Chondrocyte (in vitro differentiated cells): ENCODE results near the gene RASSF1. TPM values are rescaled to one million over a fixed set of nuclear protein-coding genes. Genes with fewer than 3 reads are reported as not detected.
A peak's percentile ranks its signal among the peaks of the same experiment; 100 is the strongest.

ENCODE experiments used
- DNase-seq: peaks from one replicate; pipeline ENCODE4 v3.0.0; 2021; ENCODE audit warnings: mixed read lengths, low spot score
- H3K27ac Mint-ChIP-seq: one replicate; pipeline ENCODE4 v1.8.0; 2021; ENCODE audit warnings: mild to moderate bottlenecking, moderate library complexity, mixed read lengths; ENCODE audit not compliant: unreplicated experiment
- H3K27me3 Mint-ChIP-seq: 2 replicates; pipeline ENCODE4 v1.8.0; 2021; ENCODE audit warnings: low read depth, mixed read lengths
- H3K36me3 Mint-ChIP-seq: 2 replicates; pipeline ENCODE4 v1.8.0; 2021; ENCODE audit warnings: low read depth, mixed read lengths
- H3K4me1 Mint-ChIP-seq: 2 replicates; pipeline ENCODE4 v1.8.0; 2021; ENCODE audit warnings: low read depth, mild to moderate bottlenecking, mixed read lengths
- H3K4me3 Mint-ChIP-seq: one replicate; pipeline ENCODE4 v1.8.0; 2021; ENCODE audit warnings: mild to moderate bottlenecking, moderate library complexity, mixed read lengths; ENCODE audit not compliant: unreplicated experiment
- H3K9me3 Mint-ChIP-seq: 2 replicates; pipeline ENCODE4 v1.8.0; 2021; ENCODE audit warnings: low read depth, mixed read lengths
- CTCF ChIP-seq: fragments of 200-600 bp; sonication (generic); IDR thresholded peaks from 2 replicates; pipeline ENCODE4 v1.5.0; 2021; ENCODE audit warnings: antibody characterized with exemption, mild to moderate bottlenecking, moderate library complexity
- total RNA-seq: library from RNA; stranded (reverse); gene quantifications from 3 replicates; pipeline ENCODE4 v1.2.1, GENCODE V29; 2021

The RASSF1 gene
- total RNA-seq, 1 donor from 2014 or later: 21.8 TPM

GRCh38 chr3:50357481-50357880 lies 16.8 kb upstream of the RASSF1 start:
- H3K4me1 Mint-ChIP-seq: peaks cover 43% of the 10 kb centered on the region
- DNase-seq: no peak
- peak overlapping the region; percentile 15 for H3K27ac Mint-ChIP-seq
- TF ChIP-seq CTCF: no peak
- H3K4me3 Mint-ChIP-seq: peak overlapping the region; percentile 93
- no peaks in the 10 kb centered on the region for H3K9me3 Mint-ChIP-seq
- H3K36me3 Mint-ChIP-seq: peaks cover 8% of the 10 kb centered on the region
- no peaks in the 10 kb centered on the region for H3K27me3 Mint-ChIP-seq

GRCh38 chr3:50356553-50356952 lies 15.9 kb upstream of the RASSF1 start:
- DNase-seq: no peak
- H3K27me3 Mint-ChIP-seq: no peaks in the 10 kb centered on the region
- H3K4me1 Mint-ChIP-seq: peaks cover 49% of the 10 kb centered on the region

GRCh38 chr3:50355829-50356552 lies 15.4 kb upstream of the RASSF1 start:
- DNase-seq: no peak
- Mint-ChIP-seq H3K36me3 (peaks cover 8% of the 10 kb centered on the region), H3K4me3 (peak overlapping the region; percentile 93), H3K9me3 (no peaks in the 10 kb centered on the region), H3K27me3 (no peaks in the 10 kb centered on the region), H3K4me1 (peaks cover 54% of the 10 kb centered on the region), H3K27ac (peak overlapping the region; percentile 17)
- TF ChIP-seq CTCF: no peak

More at GRCh38 chr3:50356553-50356952, 15.9 kb upstream of the RASSF1 start:
- peak overlapping the region; percentile 93 for H3K4me3 Mint-ChIP-seq
- peak overlapping the region; percentile 15 for H3K27ac Mint-ChIP-seq
- H3K36me3 Mint-ChIP-seq: peaks cover 8% of the 10 kb centered on the region
- no peaks in the 10 kb centered on the region for H3K9me3 Mint-ChIP-seq
- TF ChIP-seq CTCF: no peak

GRCh38 chr3:50354850-50355249 lies 14.2 kb upstream of the RASSF1 start:
- no peaks in the 10 kb centered on the region for H3K27me3 Mint-ChIP-seq
- TF ChIP-seq CTCF: no peak
- no peak overlapping the region for H3K4me3 Mint-ChIP-seq
- H3K27ac Mint-ChIP-seq: peak overlapping the region; percentile 5
- H3K9me3 Mint-ChIP-seq: no peaks in the 10 kb centered on the region
- DNase-seq: no peak
- peaks cover 59% of the 10 kb centered on the region for H3K4me1 Mint-ChIP-seq
- H3K36me3 Mint-ChIP-seq: peaks cover 8% of the 10 kb centered on the region

- Mint-ChIP-seq H3K27ac (peak overlapping the region; percentile 59), H3K9me3 (no peaks in the 10 kb centered on the region), H3K4me1 (peaks cover 59% of the 10 kb centered on the region), H3K4me3 (no peak overlapping the region), H3K36me3 (peaks cover 8% of the 10 kb centered on the region), H3K27me3 (no peaks in the 10 kb centered on the region)
- no peak for DNase-seq
- no peak for TF ChIP-seq CTCF
Observed at GRCh38 chr3:50354186-50354764, 13.6 kb upstream of the RASSF1 start.
